NAMALWA (cell line): ENCODE results near the gene ATRN.

Experiments used
- DNase-seq: peaks from one replicate; pipeline ENCODE4 v3.0.0-alpha.2; 2015; ENCODE audit warnings: low spot score

The ATRN gene

DNA sequence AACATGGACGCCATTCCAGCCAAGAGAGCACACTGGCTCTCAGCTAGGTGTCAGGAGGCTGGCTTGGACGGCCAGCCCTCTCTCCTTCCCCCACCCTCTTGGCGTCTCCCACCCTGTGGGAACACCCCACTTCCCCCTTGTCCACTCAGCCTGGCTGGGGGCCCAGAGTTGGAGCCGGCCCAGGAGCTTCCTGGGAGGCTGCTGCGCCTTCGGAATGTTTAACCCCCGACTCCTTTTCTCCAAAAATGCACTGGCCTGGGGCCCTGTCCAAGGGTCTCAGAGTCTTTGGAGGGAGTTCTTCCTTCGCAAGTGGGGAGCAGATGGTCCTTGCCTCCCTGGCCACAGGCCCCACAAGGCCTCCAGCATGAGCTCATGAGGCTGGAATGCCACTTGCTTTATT lies 206.9 kb downstream of the ATRN start:
- DNase-seq = no peak

DNA sequence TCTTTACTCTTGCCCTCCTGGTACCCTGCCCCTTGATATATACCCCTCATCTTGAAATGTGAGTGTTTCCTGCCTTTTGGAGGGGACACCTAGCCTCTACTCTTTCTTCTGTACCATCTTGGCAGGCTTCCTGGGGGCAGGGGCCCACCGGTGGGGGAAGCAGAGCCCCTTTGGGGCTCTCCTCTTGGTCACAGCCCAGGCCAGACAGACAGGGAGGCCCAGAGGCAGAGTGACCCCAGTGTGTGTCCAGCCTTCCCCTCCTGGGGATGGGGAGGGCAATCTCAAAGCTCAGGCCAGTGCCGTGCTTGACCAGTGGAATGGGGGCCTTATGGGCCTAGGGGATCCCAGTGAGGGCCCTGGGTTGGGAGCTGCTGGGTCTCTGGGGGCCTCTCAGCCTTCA lies 207.4 kb downstream of the ATRN start:
- no peak for DNase-seq

DNA sequence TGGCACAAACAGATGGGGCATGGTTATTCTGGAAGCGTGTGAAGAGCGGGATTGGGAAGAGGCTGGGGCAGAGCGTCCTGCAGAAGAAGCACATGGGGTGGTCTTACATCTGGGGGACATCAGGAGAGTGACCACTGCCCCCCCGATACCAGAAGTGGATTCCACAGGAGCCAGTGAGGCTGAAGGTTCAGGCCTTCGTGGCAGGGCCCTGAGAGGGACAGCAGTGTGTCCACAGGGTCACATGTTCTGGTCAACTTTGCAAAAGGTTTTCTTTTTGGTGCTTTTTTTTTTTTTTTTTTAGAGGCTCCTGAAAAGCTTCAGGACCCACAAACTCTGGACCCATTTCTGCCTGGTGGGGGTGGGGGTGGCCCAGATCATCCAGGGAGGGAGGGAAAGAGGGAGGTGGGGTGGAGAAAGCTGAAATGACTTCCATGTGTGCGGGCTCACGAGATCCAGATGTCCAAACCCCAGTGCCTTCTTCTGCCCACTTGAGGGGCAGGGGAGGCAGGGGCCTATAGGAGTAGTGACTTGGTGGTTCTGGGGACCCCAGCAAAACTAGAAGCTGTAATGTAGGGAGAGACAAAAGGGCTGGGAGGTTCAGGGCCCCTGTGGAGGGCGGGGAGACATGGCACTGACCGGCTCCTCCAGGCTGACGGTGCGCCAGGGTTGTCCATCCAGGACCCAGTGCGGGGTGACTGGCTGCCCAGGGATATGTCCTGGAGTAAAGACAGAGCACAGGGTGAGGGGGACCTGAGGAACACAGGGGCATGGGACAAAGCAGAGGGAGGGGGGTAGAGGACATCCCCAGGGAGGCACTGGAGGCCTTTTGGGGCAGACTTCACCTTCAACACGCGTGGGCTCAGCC lies 208.3 kb downstream of the ATRN start:
- DNase-seq = no peak

DNA sequence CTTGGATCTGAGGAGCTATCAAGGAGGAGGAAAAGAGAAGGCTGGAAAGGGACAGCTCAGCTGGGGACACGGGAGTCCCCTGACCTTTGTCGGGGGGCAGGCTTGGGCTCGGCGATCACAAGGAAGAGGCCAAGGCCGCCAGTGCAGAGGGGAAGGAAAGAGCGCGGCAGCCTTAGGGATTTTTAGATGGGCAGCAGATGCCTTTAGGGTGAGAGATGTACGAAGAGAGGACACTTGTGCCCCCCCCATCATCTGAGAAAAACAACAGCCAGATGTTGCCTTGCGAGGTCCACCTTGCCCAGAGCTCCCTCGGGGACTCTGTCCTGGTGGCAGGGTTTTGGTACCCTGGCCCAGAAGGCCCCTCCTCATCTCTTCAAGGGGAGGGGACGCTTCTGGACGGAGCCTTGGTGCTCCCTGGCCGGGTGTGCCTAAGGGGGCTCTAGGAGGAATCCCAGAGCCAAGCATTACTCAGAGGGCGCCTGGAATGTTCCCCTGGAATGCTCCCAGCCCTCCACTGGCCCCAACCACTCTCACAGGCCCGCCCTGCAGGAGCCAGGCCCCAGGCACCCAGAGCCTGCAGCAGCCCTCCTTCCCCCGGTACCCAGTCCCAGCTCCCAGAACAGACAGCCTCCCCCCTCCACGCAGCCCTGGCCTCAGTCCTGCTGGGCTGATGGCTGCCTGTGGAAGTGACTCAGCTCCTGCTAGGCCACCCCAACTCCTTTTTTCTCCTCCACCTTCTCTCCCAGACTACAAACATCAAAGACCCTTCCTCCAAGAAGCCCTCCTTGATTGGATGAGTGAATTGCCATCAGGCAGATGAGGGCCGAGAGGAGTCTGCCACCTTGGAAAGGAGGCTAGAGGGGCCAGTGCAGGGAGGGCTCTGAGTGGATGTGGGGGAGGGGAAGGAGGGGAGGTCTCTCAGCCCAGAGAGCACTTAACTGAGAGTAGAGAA lies 209.2 kb downstream of the ATRN start:
- DNase-seq = no peak

DNA sequence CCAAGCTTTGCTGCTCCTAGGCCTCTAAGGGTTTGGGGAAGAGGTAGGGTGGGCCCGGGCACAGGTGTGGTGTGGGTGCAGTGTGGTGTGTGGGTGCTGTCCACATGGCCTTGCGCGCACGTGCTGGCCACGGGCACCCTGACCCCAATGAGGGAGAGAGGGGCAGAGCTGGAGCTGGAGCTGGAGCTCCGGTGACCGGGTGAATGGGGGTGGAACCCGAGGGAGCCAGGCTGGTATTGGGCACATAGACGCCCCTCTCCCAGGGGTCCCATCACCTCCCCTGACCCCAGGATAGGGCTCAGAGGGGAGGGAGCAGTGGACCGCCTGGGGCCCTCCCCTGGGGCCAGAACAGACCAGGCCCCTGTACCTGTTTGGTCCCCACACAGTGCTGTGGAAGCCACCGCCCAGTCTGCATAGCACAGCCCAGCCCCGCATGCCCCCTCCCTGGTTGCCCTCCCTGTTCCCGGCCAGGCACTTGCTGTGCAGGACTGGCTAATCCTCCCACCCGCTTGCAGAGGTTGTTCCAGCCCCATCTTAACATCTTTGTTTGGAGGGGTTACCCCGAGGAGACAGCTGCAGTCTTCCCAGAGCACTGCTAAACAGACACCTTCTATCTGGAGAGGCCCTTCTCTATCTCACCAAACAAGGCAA lies 210.0 kb downstream of the ATRN start:
- DNase-seq = no peak

DNA sequence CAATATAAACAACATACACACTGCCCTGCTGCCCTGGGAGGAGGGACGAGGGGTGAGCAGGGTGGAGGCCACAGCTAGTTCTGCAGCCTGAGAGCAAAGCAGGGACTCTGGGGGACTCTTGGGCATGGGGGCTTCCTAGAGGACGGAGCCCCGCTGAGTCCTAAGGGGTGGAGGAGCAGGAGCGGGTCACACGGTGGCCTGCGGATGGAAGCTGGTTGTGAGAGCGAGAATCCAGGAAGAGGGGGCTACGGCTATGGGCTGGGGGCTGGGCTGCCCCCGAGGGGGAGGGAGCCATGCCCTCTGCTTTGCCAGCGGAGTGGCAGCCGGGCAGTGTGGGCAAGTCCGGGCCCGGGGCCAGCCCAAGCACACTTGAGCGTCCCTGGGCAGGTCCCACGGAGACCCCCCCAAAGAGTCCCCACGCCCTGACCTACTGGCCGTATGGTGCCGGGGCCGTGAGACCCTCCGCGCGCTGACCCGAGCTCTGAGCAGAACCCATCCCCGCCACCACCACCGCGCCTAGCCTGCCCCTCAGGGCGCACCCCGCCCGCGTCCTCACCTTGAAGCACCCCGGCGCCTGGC lies 210.6 kb downstream of the ATRN start:
- DNase-seq = no peak

DNA sequence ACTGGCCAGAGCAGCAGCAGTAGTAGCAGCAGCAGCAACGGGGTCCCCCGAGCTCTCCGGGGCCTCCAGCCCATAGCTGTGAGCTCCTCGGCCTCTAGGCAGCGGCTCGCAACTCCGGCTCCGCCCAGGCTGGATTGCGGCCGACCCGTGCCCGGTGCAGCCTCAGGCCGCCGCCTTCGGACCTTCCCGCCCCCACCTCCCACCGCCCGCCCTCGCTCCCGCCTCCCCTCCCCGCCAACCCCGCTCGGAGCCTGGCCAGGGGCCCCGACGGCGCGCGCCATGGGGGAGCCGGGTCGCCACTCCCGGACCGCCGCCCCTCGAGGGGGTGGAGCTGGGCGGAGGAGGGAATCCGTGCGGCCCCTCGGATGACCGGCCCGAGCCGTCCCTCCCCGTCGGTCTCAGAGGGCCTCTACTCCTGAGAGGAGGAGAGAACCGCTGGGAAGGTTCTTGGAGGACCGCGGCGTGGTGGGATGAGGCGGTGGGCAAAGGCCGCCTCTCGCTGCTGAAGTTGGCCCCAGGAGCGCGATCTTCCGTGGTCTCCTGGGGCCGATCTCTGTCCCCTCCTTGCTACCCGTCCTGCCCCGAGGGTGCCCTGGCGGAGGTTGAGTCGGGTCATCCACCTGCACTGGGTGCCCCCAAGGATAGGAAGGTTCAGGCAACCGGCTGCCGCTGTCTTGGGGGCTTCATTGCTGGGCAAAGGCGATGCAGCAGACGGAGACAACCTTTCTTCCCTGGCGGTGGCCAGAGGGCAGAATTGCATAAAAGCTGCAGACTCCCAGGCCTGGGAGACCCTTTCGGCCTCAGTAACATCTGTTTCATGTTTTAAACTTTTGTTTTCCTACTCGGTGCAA lies 211.3 kb downstream of the ATRN start, which contains the start of gene ADAM33:
Gene ADAM33, minus strand, starts transcription at position 80 of the 851 bp plus-strand sequence. Its CDS starts 6 bp downstream, at position 74.
- no peak for DNase-seq

DNA sequence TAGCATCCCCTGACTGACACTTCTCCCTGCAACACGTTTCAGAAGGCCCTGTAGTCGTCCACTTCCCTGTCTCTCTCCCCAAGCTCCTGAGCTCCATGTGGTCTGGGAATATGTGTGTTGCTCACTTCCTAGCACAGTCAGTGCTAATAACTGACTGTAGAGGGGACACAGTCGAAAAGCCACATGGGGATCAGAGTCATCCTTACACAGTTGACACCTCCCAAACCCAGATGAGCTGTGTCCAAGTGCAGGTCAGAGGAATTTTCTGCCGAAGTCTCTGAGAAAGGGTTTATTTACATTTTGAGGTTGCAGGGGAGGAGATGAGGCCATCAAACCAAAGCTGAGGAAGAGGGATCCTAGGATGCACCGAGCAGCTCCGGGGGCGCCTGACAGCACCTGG lies 214.5 kb downstream of the ATRN start:
- DNase-seq = no peak

DNA sequence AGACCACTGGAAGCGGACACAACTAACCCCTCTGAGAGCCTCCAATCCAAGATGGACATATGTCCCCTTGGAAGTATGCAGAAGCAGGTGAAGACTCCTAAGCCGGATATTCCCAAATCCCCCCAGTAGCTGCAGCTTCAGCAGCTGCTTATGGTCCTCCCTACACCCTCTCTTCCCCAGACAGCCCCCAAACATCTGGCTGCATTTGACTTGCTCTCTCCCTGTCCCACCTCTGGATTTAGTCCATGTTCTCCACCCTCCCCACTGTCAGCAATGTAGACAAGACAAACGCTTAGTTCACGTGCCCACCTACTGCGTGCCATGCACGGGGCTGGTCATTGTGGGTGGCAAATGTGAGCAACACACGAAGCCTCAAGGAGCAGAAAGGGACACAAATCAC lies 215.6 kb downstream of the ATRN start:
- no peak for DNase-seq

DNA sequence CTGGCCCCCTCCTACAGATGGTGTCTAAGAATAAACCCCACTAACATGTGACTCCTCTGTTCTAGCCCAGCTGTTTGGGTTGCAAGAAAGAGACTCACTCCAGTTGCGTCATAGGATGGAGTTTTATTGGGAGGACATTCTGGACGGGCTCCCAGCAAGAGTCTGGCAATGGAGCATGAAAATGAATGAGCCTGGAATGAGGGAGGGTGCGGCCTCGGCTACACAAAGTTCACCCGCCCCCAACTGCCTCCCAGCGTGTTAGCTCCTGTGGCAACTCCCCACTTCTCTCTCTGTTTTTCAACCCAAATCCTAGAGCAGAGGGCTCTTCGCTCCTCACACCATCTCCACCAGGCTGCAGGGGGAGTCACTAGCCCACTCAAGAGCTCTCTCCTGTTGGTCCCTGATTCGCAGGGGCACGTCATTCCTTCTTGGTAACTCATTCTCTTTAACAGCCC lies 216.1 kb downstream of the ATRN start:
- DNase-seq = no peak

DNA sequence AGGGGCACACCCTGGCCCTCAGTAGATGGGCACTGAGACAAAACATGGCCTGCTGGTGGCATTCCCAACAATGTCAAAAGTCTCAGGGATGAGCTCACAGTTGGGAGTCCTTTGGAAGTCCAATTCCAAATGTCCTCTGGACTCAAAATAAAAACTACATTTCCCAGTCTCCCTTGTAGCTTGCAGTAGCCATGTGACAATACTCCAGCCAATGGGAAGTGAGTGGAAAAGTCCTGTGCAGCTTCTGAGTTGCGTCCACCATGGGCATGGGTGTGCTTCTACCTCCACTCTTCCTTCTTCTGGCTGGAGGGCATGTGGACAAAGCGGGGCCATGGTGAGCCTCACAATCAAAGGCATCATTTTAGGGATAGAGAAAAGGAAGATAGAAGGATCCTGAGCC lies 216.8 kb downstream of the ATRN start:
- DNase-seq = no peak

DNA sequence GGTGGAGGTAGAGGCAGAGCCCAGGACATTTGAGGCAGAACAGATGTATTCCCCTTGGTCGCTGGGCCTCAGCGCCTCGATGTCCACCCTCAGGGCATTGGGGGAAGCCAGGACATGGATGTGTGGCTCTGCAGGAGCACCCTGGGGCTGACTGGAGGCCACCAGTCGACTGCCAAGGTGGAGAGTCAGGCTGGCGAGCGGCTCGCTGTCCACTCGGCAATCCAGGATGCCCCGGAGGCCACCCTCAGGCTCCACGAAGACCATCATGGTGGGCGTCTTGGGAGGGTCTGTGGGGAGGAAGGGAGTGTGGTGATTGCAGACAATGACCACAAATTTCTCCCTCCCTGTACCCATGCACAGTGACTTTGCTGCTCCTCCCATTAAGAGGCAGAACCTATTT lies 219.2 kb downstream of the ATRN start:
- DNase-seq = no peak

DNA sequence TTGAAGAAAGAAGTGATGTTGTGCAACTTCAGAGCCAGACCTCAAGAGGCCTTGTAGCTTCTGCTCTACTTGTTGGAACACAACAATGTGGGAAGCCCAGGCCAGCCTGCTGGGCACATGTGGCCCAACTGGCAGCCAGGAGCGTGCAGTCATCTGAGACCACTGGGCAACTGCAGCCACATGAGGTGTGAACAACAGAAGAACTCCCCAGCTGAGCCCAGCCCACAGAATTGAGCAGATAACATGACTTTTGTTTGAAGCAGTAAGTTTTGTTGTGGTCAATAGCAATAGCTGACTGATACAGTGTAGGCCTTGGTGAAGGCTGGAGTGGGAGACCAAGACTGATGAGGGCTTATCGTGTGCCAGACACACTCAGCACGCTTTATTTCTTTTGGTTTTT lies 219.6 kb downstream of the ATRN start:
- no peak for DNase-seq

DNA sequence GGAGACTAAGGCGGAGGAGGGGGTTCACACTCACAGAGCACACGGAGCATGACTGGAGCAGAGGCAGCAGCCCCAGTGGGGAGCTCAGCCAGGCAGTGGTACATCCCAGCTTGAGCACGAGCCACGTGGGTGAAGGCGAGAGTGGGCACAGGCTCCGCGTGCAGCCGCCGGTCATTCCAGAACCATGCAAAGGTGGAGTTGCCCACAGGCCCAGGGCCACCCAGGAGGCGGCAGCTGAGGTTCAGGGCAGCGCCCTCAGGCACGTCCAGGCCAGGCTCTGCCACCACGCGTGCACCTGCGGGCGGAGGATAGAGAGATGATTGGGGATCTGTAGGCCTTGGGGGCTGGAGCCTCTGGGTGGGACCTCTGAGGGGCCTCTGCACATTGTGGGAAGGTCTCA lies 220.5 kb downstream of the ATRN start:
- DNase-seq = no peak

DNA sequence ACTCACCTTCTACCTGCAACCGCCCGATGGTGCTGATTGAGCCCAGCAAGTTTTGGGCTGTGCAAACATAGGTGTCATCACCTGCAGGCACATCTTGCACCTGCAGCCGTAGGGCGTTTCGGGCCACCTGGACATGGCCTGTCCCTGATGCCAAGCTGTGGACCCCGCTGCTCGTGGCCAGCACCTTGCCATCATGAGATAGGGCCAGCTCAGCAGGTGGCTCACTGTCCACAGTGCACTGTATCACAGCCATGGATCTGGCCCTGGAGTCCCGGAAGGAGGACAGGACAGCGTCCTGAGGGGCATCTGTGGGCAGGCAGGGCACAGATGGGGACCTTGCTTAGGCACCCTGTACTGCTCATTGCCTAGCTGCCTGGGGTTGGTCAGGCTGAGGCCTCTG lies 221.1 kb downstream of the ATRN start:
- no peak for DNase-seq

DNA sequence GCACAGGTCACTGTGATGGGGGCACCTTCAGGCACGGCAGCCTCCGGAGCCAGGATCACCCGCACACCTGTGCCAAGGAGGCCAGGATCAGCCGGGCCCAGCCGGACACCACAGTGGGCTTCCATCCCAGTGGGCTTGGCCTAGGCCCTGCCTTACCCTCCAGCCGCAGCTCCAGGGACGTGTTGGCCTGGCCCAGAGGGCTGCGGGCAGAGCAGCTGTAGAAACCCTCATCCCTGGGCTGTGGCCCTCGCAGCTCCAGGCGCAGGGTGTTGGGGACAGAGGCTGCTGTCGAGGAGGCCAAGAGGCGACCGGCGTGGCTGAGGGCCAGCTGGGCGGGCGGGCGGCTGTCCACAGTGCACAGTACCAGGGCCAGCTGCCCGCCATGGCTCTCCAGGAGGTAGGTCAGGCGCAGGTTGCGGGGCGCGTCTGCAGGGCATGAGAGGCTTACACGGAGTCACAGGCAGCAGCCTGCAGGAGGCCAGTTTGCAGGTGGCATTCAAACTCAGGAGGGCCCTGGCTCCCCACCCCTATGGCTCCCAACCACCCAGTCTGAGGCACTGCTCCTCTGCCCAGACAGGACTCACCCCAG lies 222.0 kb downstream of the ATRN start:
- DNase-seq = no peak

DNA sequence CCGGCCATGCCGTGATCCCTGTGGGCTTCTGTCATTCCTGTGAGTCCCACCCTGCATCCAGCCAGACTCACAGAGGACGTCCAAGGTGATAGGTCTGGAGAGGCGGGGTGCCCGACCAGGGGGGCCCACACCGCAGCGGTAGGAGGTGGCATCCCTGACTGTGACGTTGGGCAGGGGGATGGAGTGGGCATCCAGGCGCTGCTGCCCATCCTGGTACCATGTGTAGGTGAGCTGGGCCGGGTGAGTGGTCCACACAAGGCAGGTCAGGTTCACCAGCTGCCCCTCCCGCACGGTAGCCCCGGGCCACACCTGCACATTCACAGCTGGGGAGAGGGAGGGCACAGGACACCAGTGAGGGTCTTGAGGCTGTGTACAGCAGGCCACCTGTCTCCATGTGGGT lies 222.6 kb downstream of the ATRN start:
- DNase-seq = no peak

DNA sequence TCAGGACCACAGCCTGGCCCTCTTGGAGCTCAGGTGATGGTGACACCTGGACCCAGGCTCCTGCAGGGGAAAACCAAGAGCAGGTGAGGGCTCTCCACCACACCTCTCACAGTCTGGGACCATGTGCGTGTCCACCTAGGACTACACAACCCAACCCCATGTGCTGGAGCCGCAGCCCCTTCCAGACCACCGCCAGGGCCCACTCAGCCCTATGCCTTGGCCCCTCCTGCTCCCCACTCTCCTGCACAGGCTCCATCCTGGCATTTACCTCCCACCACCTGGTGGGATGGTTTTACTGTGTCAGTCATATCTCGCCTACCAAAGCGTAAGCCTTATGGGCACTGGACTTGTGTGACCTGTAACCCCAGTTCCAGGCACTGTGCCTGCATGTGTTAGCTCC lies 224.0 kb downstream of the ATRN start:
- no peak for DNase-seq

DNA sequence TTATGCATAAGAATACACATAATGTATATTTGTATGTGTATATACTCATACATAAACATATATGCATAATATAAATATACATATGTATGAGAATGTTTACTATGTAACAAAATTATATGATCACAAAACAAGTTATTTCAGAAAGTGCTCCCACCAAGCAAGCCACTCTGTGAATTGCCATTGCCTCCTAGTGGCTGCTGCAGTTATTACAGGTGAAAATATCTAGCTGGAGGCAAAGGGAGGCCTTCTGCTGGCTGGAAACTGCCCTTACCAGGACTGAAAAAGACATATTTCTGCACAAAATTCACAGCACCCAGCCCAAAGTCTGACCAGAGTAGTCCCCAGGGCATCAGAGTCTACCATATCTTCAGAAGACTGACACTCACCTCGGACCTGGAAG lies 225.4 kb downstream of the ATRN start:
- peak; percentile 67 for DNase-seq

DNA sequence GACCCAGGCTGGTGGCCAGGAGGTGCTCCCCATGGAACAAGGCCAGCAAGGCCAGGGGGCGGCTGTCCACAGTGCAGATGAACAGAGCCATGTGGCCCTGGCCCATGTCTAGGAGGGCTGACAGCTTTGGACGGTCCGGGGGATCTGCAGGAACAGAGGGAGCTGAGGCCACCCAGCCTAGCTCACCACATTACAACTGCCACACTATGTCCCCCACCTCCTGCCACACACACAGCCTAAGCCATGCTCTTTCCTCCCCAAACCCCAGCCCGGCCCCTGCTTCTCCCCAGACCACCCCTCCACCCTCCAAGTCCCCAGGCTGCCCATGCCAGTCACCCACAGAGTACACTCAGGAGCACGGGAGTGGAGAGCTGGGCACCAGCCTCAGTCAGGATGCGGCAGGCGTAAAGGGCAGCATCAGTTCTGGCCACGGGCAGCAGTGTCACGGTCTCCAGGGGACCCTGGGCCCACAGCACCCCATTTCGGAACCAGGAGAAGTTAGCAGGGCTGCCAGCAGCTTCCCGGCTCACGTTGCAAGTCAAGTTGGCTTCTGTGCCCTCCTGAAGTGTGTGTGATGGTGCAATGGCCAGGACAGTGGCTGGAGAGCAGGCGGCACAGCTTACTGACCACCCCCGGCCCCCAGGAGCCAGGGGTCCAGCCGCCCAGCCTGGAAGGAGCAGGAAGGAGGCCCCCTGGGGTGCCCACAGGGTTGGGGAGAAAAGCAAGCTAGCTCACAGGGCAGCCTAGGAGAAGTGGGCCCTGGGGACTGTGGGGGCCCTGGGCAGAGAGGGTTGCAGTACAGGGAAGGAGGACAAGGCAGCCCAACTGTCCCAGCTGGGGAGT lies 226.1 kb downstream of the ATRN start:
- no peak for DNase-seq
